Measurements from ENCODE around the gene RAB43.
"Not testable (repeated sequence)": the region's sequence is repeated elsewhere in the genome, so short reads cannot be mapped to it uniquely, and the experiment has no call there.

Gene RAB43

GRCh38 chr3:129121016-129121791 lies 400 bp downstream of the RAB43 start:
- peak in 1 of 2 experiments; percentile 72 for DNase-seq

GRCh38 chr3:129120254-129121004 lies 1.2 kb downstream of the RAB43 start:
- peak; percentile 78 to 88 for DNase-seq

- no peak for DNase-seq
These were observed 2.1 kb downstream of the RAB43 start for GRCh38 chr3:129119365-129120100.

- peak in 1 of 2 experiments; percentile 40 for DNase-seq
These were observed 2.9 kb downstream of the RAB43 start for GRCh38 chr3:129118745-129119144.

- DNase-seq = no peak
These were observed 4.5 kb downstream of the RAB43 start for GRCh38 chr3:129117134-129117533.

- DNase-seq = no peak
These were observed 5.1 kb downstream of the RAB43 start for GRCh38 chr3:129116482-129116946.

- no peak for DNase-seq
These were observed 7.1 kb downstream of the RAB43 start for GRCh38 chr3:129114455-129114854.

GRCh38 chr3:129112308-129113052 lies 9.1 kb downstream of the RAB43 start:
- peak in 1 of 2 experiments; percentile 29 for DNase-seq

- DNase-seq = not testable (repeated sequence)
These were observed 10.4 kb downstream of the RAB43 start for GRCh38 chr3:129111076-129111780.

- no peak for DNase-seq
These were observed 13.8 kb downstream of the RAB43 start for GRCh38 chr3:129107793-129108192.

- no peak for DNase-seq
These were observed 14.6 kb downstream of the RAB43 start for GRCh38 chr3:129106866-129107565.

GRCh38 chr3:129106320-129106719 lies 15.3 kb downstream of the RAB43 start:
- no peak for DNase-seq

GRCh38 chr3:129105862-129106261 lies 15.7 kb downstream of the RAB43 start:
- no peak for DNase-seq

- DNase-seq = no peak
These were observed 17.0 kb downstream of the RAB43 start for GRCh38 chr3:129104498-129105079.

- no peak for DNase-seq
These were observed 17.6 kb downstream of the RAB43 start for GRCh38 chr3:129104051-129104450.

GRCh38 chr3:129103296-129103695 lies 18.3 kb downstream of the RAB43 start:
- DNase-seq = no peak

- no peak for DNase-seq
These were observed 20.1 kb downstream of the RAB43 start for GRCh38 chr3:129101370-129102138.

GRCh38 chr3:129100274-129100673 lies 21.3 kb downstream of the RAB43 start:
- DNase-seq = no peak

GRCh38 chr3:129095285-129095684 lies 26.3 kb downstream of the RAB43 start:
- no peak for DNase-seq

- DNase-seq = not testable (repeated sequence)
These were observed 33.3 kb downstream of the RAB43 start for GRCh38 chr3:129088312-129088711.

Data from stimulated activated CD4-positive, alpha-beta T cell treated with anti-CD3 and anti-CD28 coated beads, Interleukin-4, amount 100 ng/mL, for 4 hours (primary cell).